HG03342 (cell line): ENCODE results near the gene SPACDR.

Experiments
- ATAC-seq: cut with Tn5 transposase; IDR thresholded peaks from one replicate; pipeline ENCODE4 v1.9.1; 2021; ENCODE audit warnings: mild to moderate bottlenecking, moderate library complexity; ENCODE audit not compliant: unreplicated experiment

The SPACDR gene

GRCh38 chr7:100419660-100420226, 44.3 kb downstream of the SPACDR start:
- ATAC-seq, result no peak

- no peak for ATAC-seq
Measured at GRCh38 chr7:100418930-100419659, 45.0 kb downstream of the SPACDR start.

- ATAC-seq, result no peak
Measured at GRCh38 chr7:100415448-100415847, 48.6 kb downstream of the SPACDR start.

- ATAC-seq, result no peak
Measured at GRCh38 chr7:100413889-100414288, 50.2 kb downstream of the SPACDR start.

GRCh38 chr7:100413346-100413745, 50.7 kb downstream of the SPACDR start:
- ATAC-seq, result no peak

- ATAC-seq, result no peak
Measured at GRCh38 chr7:100411101-100411500, 53.0 kb downstream of the SPACDR start.

GRCh38 chr7:100407285-100408180, 56.5 kb downstream of the SPACDR start:
- ATAC-seq, result peak; percentile 58

GRCh38 chr7:100406767-100407166, 57.3 kb downstream of the SPACDR start:
- no peak for ATAC-seq
